Measurements from ENCODE around the gene NUDT4. TPM values are rescaled to one million over a fixed set of nuclear protein-coding genes. Genes with fewer than 3 reads are reported as not detected.
"Not testable (repeated sequence)": the region's sequence is repeated elsewhere in the genome, so short reads cannot be mapped to it uniquely, and the experiment has no call there.

Gene NUDT4
- total RNA-seq, 2 experiments from 2014 or later, result 37.8 to 41.0 TPM

GRCh38 chr12:93393425-93393824 is 15.7 kb downstream of the NUDT4 start:
- POLR2A ChIA-PET, result no interaction called here
- Mint-ChIP-seq H3K27me3 (no peaks in the 10 kb centered on the region), H3K27ac (no peak overlapping the region), H3K36me3 (ENCODE audit: low read depth) (peaks cover 15% of the 10 kb centered on the region), H3K4me3 (no peak overlapping the region), H3K9me3 (no peaks in the 10 kb centered on the region), H3K4me1 (peaks cover 12% of the 10 kb centered on the region)
- CTCF ChIA-PET, result no interaction called here
- no peak for DNase-seq

GRCh38 chr12:93397412-93397811 is 19.7 kb downstream of the NUDT4 start:
- no peaks in the 10 kb centered on the region for H3K27me3 Mint-ChIP-seq
- no peaks in the 10 kb centered on the region for H3K9me3 Mint-ChIP-seq
- DNase-seq, result no peak
- H3K36me3 Mint-ChIP-seq (ENCODE audit: low read depth), result peaks cover 19% of the 10 kb centered on the region
- no peak overlapping the region for H3K4me3 Mint-ChIP-seq
- POLR2A ChIA-PET, result interaction anchor here (0.6 kb wide), 1 partner anchor 20 kb away, joined by 3 read pairs; no protein-coding TSS in a partner anchor
- peaks cover 3% of the 10 kb centered on the region for H3K4me1 Mint-ChIP-seq
- no peak overlapping the region for H3K27ac Mint-ChIP-seq
- CTCF ChIA-PET, result interaction anchor here (0.6 to 1.7 kb wide), 11 partner anchors 12 to 560 kb away, joined by 3 to 5 read pairs (median 3); no protein-coding TSS in a partner anchor

GRCh38 chr12:93399183-93399863 is 21.6 kb downstream of the NUDT4 start:
- CTCF ChIA-PET, result interaction anchor here (1.2 kb wide), 1 partner anchor 32 kb away, joined by 3 read pairs; no protein-coding TSS in a partner anchor
- H3K27me3 Mint-ChIP-seq, POLR2A ChIA-PET: not testable (repeated sequence)

GRCh38 chr12:93402333-93403311 is 24.9 kb downstream of the NUDT4 start:
- no peak overlapping the region for H3K27ac Mint-ChIP-seq
- H3K27me3 Mint-ChIP-seq, result no peaks in the 10 kb centered on the region
- no peak for DNase-seq
- ChIA-PET CTCF (interaction anchor here (1.0 kb wide), 1 partner anchor 410 kb away, joined by 3 read pairs; no protein-coding TSS in a partner anchor), POLR2A (no interaction called here)
- H3K4me1 Mint-ChIP-seq, result peaks cover 8% of the 10 kb centered on the region
- H3K4me3 Mint-ChIP-seq, result no peak overlapping the region
- H3K36me3 Mint-ChIP-seq (ENCODE audit: low read depth), result peaks cover 47% of the 10 kb centered on the region
- H3K9me3 Mint-ChIP-seq, result no peaks in the 10 kb centered on the region

More at GRCh38 chr12:93399183-93399863, 21.6 kb downstream of the NUDT4 start:
- H3K9me3 Mint-ChIP-seq, H3K4me3 Mint-ChIP-seq, DNase-seq, H3K27ac Mint-ChIP-seq, H3K4me1 Mint-ChIP-seq: not testable (repeated sequence)
- H3K36me3 Mint-ChIP-seq (ENCODE audit: low read depth), result peaks cover 35% of the 10 kb centered on the region

GRCh38 chr12:93403988-93404803 is 26.5 kb downstream of the NUDT4 start:
- H3K27me3 Mint-ChIP-seq, result no peaks in the 10 kb centered on the region
- POLR2A ChIA-PET, result no interaction called here
- H3K9me3 Mint-ChIP-seq, result no peaks in the 10 kb centered on the region
- no peak overlapping the region for H3K27ac Mint-ChIP-seq
- no peak overlapping the region for H3K4me3 Mint-ChIP-seq
- H3K4me1 Mint-ChIP-seq, result peaks cover 13% of the 10 kb centered on the region
- CTCF ChIA-PET, result interaction anchor here (0.6 to 1.4 kb wide), 4 partner anchors 9 to 595 kb away, joined by 3 to 4 read pairs (median 3); no protein-coding TSS in a partner anchor
- peaks cover 52% of the 10 kb centered on the region for H3K36me3 Mint-ChIP-seq (ENCODE audit: low read depth)
- no peak for DNase-seq

- Mint-ChIP-seq H3K9me3 (no peaks in the 10 kb centered on the region), H3K4me3 (no peak overlapping the region), H3K4me1 (peaks cover 18% of the 10 kb centered on the region), H3K27me3 (no peaks in the 10 kb centered on the region), H3K27ac (no peak overlapping the region), H3K36me3 (ENCODE audit: low read depth) (peaks cover 57% of the 10 kb centered on the region)
- ChIA-PET CTCF (interaction anchor here (0.6 to 1.4 kb wide), 6 partner anchors 8 to 596 kb away, joined by 3 to 4 read pairs (median 4); no protein-coding TSS in a partner anchor), POLR2A (no interaction called here)
- DNase-seq, result no peak
Observed at GRCh38 chr12:93404961-93405849, 27.5 kb downstream of the NUDT4 start.

GRCh38 chr12:93407054-93407962 is 29.6 kb downstream of the NUDT4 start:
- Mint-ChIP-seq H3K9me3 (no peaks in the 10 kb centered on the region), H3K27ac (no peak overlapping the region), H3K27me3 (no peaks in the 10 kb centered on the region), H3K4me3 (no peak overlapping the region), H3K4me1 (peaks cover 34% of the 10 kb centered on the region), H3K36me3 (ENCODE audit: low read depth) (peaks cover 70% of the 10 kb centered on the region)
- DNase-seq, result no peak
- ChIA-PET POLR2A (no interaction called here), CTCF (interaction anchor here (0.9 to 1.2 kb wide), 2 partner anchors 12 to 263 kb away, joined by 3 to 4 read pairs; no protein-coding TSS in a partner anchor)

GRCh38 chr12:93407963-93408283 is 30.2 kb downstream of the NUDT4 start:
- POLR2A ChIA-PET, result no interaction called here
- CTCF ChIA-PET, result interaction anchor here (0.9 to 1.2 kb wide), 2 partner anchors 12 to 264 kb away, joined by 3 to 4 read pairs; no protein-coding TSS in a partner anchor
- H3K4me3 Mint-ChIP-seq, result no peak overlapping the region
- H3K27ac Mint-ChIP-seq, result no peak overlapping the region
- H3K27me3 Mint-ChIP-seq, result no peaks in the 10 kb centered on the region
- no peak for DNase-seq
- peaks cover 35% of the 10 kb centered on the region for H3K4me1 Mint-ChIP-seq
- H3K9me3 Mint-ChIP-seq, result no peaks in the 10 kb centered on the region
- peaks cover 70% of the 10 kb centered on the region for H3K36me3 Mint-ChIP-seq (ENCODE audit: low read depth)

GRCh38 chr12:93408813-93409212 is 31.1 kb downstream of the NUDT4 start:
- H3K36me3 Mint-ChIP-seq (ENCODE audit: low read depth), result peaks cover 71% of the 10 kb centered on the region
- H3K4me1 Mint-ChIP-seq, result peaks cover 44% of the 10 kb centered on the region
- no peaks in the 10 kb centered on the region for H3K27me3 Mint-ChIP-seq
- peak overlapping the region; percentile 41 for H3K27ac Mint-ChIP-seq
- POLR2A ChIA-PET, result no interaction called here
- H3K9me3 Mint-ChIP-seq, result peaks cover 3% of the 10 kb centered on the region
- DNase-seq, result no peak
- H3K4me3 Mint-ChIP-seq, result no peak overlapping the region
- CTCF ChIA-PET, result interaction anchor here (1.2 kb wide), 1 partner anchor 11 kb away, joined by 4 read pairs; no protein-coding TSS in a partner anchor

- H3K27me3 Mint-ChIP-seq, H3K9me3 Mint-ChIP-seq, POLR2A ChIA-PET, H3K4me3 Mint-ChIP-seq, H3K27ac Mint-ChIP-seq, DNase-seq: not testable (repeated sequence)
- peaks cover 67% of the 10 kb centered on the region for H3K36me3 Mint-ChIP-seq (ENCODE audit: low read depth)
- peaks cover 46% of the 10 kb centered on the region for H3K4me1 Mint-ChIP-seq
- CTCF ChIA-PET, result interaction anchor here (0.6 to 1.5 kb wide), 2 partner anchors 10 to 12 kb away, joined by 4 to 5 read pairs; no protein-coding TSS in a partner anchor
Observed at GRCh38 chr12:93409343-93410187, 31.8 kb downstream of the NUDT4 start.
